NCI-H2107 (cell line): ENCODE measurements around the gene OR10R2.

ENCODE experiments used
- DNase-seq: peaks from one replicate; lab custom pipeline; 2025; lab: John Stamatoyannopoulos, UW

Gene OR10R2

DNA sequence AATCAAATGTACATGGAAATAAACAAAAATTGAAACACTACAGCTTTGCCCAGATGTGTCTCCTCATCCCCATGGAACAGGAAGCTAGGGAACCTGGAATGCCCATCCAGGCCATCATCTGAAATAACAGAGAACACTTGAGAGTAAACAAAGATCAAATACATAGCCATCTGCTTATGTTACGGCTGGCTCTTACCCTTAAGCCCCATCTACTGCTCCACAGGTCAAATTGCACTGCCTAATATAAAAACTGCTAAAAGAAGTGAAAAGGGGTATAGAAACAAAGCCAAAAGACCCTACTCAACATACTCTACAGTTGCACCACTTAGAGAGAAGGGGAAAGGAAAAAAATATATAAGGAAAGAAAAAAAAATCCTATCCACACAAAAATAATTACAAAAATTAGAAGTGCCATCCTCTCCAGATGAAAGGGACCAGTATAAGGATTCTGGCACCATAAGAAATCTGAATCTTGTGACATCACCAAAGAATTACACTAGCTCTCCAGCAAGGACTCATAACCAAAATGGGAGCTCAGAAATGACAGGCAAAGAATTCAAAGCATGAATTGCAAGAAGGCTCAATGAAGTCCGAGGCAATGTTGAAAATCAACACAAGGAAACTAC, 55.3 kb downstream of the OR10R2 start:
- no peak for DNase-seq
